Jurkat, Clone E6-1 (cell line): ENCODE data around the gene CCR5AS.
"Not testable (repeated sequence)": the region's sequence is repeated elsewhere in the genome, so short reads cannot be mapped to it uniquely, and the experiment has no call there.

Experiments used
- DNase-seq: peaks from one replicate; pipeline ENCODE4 v3.0.0-alpha.2; 2011; ENCODE audit warnings: low read depth, low spot score
- H3K4me3 ChIP-seq: 2 replicates; pipeline ENCODE4 v1.5.1; 2011; ENCODE audit warnings: mild to moderate bottlenecking, low read length, control low read depth, moderate library complexity

The CCR5AS gene

GRCh38 chr3:46430879-46431278 lies 24.0 kb upstream of the CCR5AS start:
- DNase-seq: not testable (repeated sequence)

GRCh38 chr3:46429671-46430070 lies 22.8 kb upstream of the CCR5AS start:
- no peak overlapping the region for H3K4me3 ChIP-seq
- DNase-seq: no peak

More at GRCh38 chr3:46430879-46431278, 24.0 kb upstream of the CCR5AS start:
- not testable (repeated sequence) for H3K4me3 ChIP-seq

- no peak overlapping the region for H3K4me3 ChIP-seq
- no peak for DNase-seq
Observed at GRCh38 chr3:46429250-46429649, 22.4 kb upstream of the CCR5AS start.

GRCh38 chr3:46427916-46428833 lies 21.3 kb upstream of the CCR5AS start:
- no peak for DNase-seq
- no peak overlapping the region for H3K4me3 ChIP-seq

- not testable (repeated sequence) for DNase-seq, H3K4me3 ChIP-seq
Observed at GRCh38 chr3:46427404-46427803, 20.5 kb upstream of the CCR5AS start.

GRCh38 chr3:46426476-46426875 lies 19.6 kb upstream of the CCR5AS start:
- peak; percentile 72 for DNase-seq
- H3K4me3 ChIP-seq: not testable (repeated sequence)

GRCh38 chr3:46423588-46423987 lies 16.7 kb upstream of the CCR5AS start:
- H3K4me3 ChIP-seq: no peak overlapping the region
- DNase-seq: no peak

GRCh38 chr3:46422617-46423016 lies 15.8 kb upstream of the CCR5AS start:
- no peak overlapping the region for H3K4me3 ChIP-seq
- no peak for DNase-seq

GRCh38 chr3:46420931-46421330 lies 14.1 kb upstream of the CCR5AS start:
- DNase-seq: no peak

GRCh38 chr3:46419816-46420215 lies 12.9 kb upstream of the CCR5AS start:
- H3K4me3 ChIP-seq: no peak overlapping the region
- no peak for DNase-seq

More at GRCh38 chr3:46420931-46421330, 14.1 kb upstream of the CCR5AS start:
- no peak overlapping the region for H3K4me3 ChIP-seq

- DNase-seq: no peak
- no peak overlapping the region for H3K4me3 ChIP-seq
Observed at GRCh38 chr3:46417841-46418611, 11.2 kb upstream of the CCR5AS start.

GRCh38 chr3:46416811-46417510 lies 10.1 kb upstream of the CCR5AS start:
- no peak for DNase-seq
- no peak overlapping the region for H3K4me3 ChIP-seq

- H3K4me3 ChIP-seq: no peak overlapping the region
- DNase-seq: peak; percentile 42
Observed at GRCh38 chr3:46416125-46416810, 9.4 kb upstream of the CCR5AS start.

- no peak for DNase-seq
- no peak overlapping the region for H3K4me3 ChIP-seq
Observed at GRCh38 chr3:46414739-46415138, 7.9 kb upstream of the CCR5AS start.

GRCh38 chr3:46413951-46414350 lies 7.1 kb upstream of the CCR5AS start:
- H3K4me3 ChIP-seq: no peak overlapping the region
- no peak for DNase-seq

- H3K4me3 ChIP-seq: no peak overlapping the region
- no peak for DNase-seq
Observed at GRCh38 chr3:46412786-46413298, 6.0 kb upstream of the CCR5AS start.

GRCh38 chr3:46411271-46411670 lies 4.4 kb upstream of the CCR5AS start:
- no peak overlapping the region for H3K4me3 ChIP-seq
- no peak for DNase-seq

- DNase-seq: no peak
- H3K4me3 ChIP-seq: no peak overlapping the region
Observed at GRCh38 chr3:46410669-46411068, 3.8 kb upstream of the CCR5AS start.
